OCI-LY1 (cell line): ENCODE data around the gene SLC7A14.

Experiments
- H2AFZ ChIP-seq: fragments of 200-600 bp; sonication (generic), shearing (Covaris generic); 2 replicates; pipeline ENCODE4 v1.6.0; 2014; ENCODE audit warnings: antibody characterized with exemption, mild to moderate bottlenecking, low read length
- H3F3A ChIP-seq: fragments of 200-600 bp; sonication (generic), shearing (Covaris generic); 2 replicates; pipeline ENCODE4 v1.6.0; 2014; ENCODE audit warnings: mild to moderate bottlenecking, antibody characterized with exemption, low read length, moderate library complexity; ENCODE audit not compliant: insufficient read depth
- H3K27ac ChIP-seq: fragments of 200-600 bp; sonication (generic); 2 replicates; pipeline ENCODE4 v1.5.1; 2014; ENCODE audit warnings: low read length, mixed run types, mild to moderate bottlenecking, low read depth; ENCODE audit not compliant: poor library complexity, severe bottlenecking
- H3K27me3 ChIP-seq: fragments of 200-600 bp; sonication (generic); 2 replicates; pipeline ENCODE4 v1.6.0; 2014; ENCODE audit warnings: antibody characterized with exemption, mild to moderate bottlenecking, low read length, moderate library complexity; ENCODE audit not compliant: insufficient read depth
- H3K36me3 ChIP-seq: fragments of 200-600 bp; sonication (generic); 2 replicates; pipeline ENCODE4 v1.6.1; 2014; ENCODE audit warnings: mild to moderate bottlenecking, antibody characterized with exemption, low read length, moderate library complexity, mixed read lengths; ENCODE audit not compliant: insufficient read depth
- H3K4me1 ChIP-seq: fragments of 200-600 bp; sonication (generic); 2 replicates; pipeline ENCODE4 v1.5.1; 2014; ENCODE audit warnings: mild to moderate bottlenecking, low read length, moderate library complexity; ENCODE audit not compliant: insufficient read depth, severe bottlenecking
- H3K4me2 ChIP-seq: fragments of 200-600 bp; sonication (generic), shearing (Covaris generic); 2 replicates; pipeline ENCODE4 v1.6.1; 2014; ENCODE audit warnings: low read length
- H3K4me3 ChIP-seq: fragments of 200-600 bp; sonication (generic); 2 replicates; pipeline ENCODE4 v1.5.1; 2014; ENCODE audit warnings: low read length, low read depth, mild to moderate bottlenecking, mixed read lengths; ENCODE audit not compliant: poor library complexity, severe bottlenecking
- H3K79me2 ChIP-seq: fragments of 200-600 bp; shearing (Covaris generic); 2 replicates; pipeline ENCODE4 v1.6.1; 2016; ENCODE audit warnings: mixed run types, low read length, mixed read lengths; ENCODE audit not compliant: insufficient read depth
- H3K9ac ChIP-seq: fragments of 200-600 bp; sonication (generic), shearing (Covaris generic); 2 replicates; pipeline ENCODE4 v1.6.1; 2014; ENCODE audit warnings: mild to moderate bottlenecking, low read length, mixed read lengths
- H3K9me2 ChIP-seq: fragments of 200-600 bp; sonication (generic), shearing (Covaris generic); 2 replicates; pipeline ENCODE4 v1.6.1; 2014; ENCODE audit warnings: low read depth, mild to moderate bottlenecking, low read length, mixed read lengths
- H3K9me3 ChIP-seq: fragments of 200-600 bp; shearing (Covaris generic); 2 replicates; pipeline ENCODE4 v1.6.1; 2014; ENCODE audit warnings: low read length, mixed read lengths
- H4K20me1 ChIP-seq: fragments of 200-600 bp; sonication (generic), shearing (Covaris generic); 2 replicates; pipeline ENCODE4 v1.6.0; 2016; ENCODE audit warnings: mild to moderate bottlenecking, low read length; ENCODE audit not compliant: insufficient read depth
- EZH2 ChIP-seq: fragments of 200-600 bp; sonication (generic), shearing (Covaris generic); IDR thresholded peaks from 2 replicates; pipeline ENCODE4 v1.8.0; 2017; ENCODE audit warnings: borderline replicate concordance, mixed run types, mild to moderate bottlenecking, antibody characterized with exemption, low read length, moderate library complexity, mixed read lengths
- TF ChIP-seq, protein P1 (sequence below): fragments of 200-600 bp; sonication (generic), shearing (Covaris generic); IDR thresholded peaks from 2 replicates; pipeline ENCODE4 v1.5.1; 2017; ENCODE audit warnings: mild to moderate bottlenecking, antibody characterized with exemption, low read length, moderate library complexity, mixed read lengths

SLC7A14 gene

DNA sequence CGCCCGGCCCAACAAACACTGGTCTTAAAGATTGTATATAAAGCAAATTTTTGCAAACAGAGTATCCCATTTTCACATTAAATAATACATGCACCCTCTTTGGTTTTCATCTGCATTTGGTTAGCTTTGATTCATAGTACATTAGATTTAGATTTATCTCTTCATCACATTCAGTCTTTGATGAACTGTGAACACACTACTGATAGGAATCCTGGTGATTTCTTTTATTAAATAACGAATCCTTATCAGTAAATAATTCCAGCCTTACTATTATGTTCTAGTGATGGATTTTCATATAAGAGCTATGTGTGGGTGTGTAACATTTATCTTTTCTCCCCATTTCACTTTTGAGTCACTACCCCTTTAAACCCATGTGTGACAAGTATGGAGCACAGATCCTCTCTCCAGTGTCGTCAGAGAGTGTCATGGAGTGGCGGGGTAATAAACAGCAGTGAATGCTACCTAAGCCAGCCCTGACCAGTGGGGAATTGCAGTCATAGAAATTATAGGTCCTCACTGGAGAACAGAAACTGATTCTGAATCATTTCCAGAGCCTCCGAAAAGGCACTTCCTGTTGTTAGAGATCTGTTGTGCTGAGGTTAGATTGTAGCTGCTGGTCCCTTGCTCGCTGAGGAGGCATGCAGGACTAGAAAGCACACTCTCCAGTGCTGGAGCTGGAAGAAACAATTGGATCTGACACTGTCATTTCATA lies 22.0 kb downstream of the SLC7A14 start:
- H3K4me2 ChIP-seq = no peak overlapping the region
- H3K9me3 ChIP-seq = no peaks in the 10 kb centered on the region
- TF ChIP-seq, protein P1, sequence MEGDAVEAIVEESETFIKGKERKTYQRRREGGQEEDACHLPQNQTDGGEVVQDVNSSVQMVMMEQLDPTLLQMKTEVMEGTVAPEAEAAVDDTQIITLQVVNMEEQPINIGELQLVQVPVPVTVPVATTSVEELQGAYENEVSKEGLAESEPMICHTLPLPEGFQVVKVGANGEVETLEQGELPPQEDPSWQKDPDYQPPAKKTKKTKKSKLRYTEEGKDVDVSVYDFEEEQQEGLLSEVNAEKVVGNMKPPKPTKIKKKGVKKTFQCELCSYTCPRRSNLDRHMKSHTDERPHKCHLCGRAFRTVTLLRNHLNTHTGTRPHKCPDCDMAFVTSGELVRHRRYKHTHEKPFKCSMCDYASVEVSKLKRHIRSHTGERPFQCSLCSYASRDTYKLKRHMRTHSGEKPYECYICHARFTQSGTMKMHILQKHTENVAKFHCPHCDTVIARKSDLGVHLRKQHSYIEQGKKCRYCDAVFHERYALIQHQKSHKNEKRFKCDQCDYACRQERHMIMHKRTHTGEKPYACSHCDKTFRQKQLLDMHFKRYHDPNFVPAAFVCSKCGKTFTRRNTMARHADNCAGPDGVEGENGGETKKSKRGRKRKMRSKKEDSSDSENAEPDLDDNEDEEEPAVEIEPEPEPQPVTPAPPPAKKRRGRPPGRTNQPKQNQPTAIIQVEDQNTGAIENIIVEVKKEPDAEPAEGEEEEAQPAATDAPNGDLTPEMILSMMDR = no peak
- TF ChIP-seq EZH2 = no peak
- no peak overlapping the region for H3K9ac ChIP-seq
- H2AFZ ChIP-seq = no peak overlapping the region
- H3K9me2 ChIP-seq = no peaks in the 10 kb centered on the region
- H3K4me1 ChIP-seq = no peaks in the 10 kb centered on the region
- no peak overlapping the region for H3K27ac ChIP-seq
- no peaks in the 10 kb centered on the region for H3F3A ChIP-seq
- no peaks in the 10 kb centered on the region for H3K36me3 ChIP-seq
- H3K27me3 ChIP-seq = no peaks in the 10 kb centered on the region
- H3K4me3 ChIP-seq = no peak overlapping the region
- no peaks in the 10 kb centered on the region for H3K79me2 ChIP-seq
- no peaks in the 10 kb centered on the region for H4K20me1 ChIP-seq

DNA sequence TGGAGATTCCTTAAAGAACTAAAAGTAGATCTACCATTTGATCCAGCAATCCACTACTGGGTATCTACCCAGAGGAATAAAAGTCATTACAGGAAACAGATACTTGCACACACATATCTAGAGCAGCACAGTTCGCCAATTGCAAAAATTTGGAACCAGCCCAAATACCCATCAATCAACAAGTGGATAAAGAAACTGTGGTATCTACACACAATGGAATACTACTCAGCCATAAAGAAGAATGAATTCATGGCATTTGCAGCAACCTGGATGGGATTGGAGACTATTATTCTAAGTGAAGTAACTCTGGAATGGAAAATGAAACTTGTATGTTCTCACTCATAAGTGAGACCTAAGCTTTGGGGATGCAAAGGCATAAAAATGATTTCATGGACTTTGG lies 23.8 kb downstream of the SLC7A14 start:
- H3K27me3 ChIP-seq = no peaks in the 10 kb centered on the region
- H2AFZ ChIP-seq = no peak overlapping the region
- no peak overlapping the region for H3K9ac ChIP-seq
- H3K4me3 ChIP-seq = no peak overlapping the region
- H3K27ac ChIP-seq = no peak overlapping the region
- H3F3A ChIP-seq = no peaks in the 10 kb centered on the region
- H3K79me2 ChIP-seq = no peaks in the 10 kb centered on the region
- no peaks in the 10 kb centered on the region for H3K9me3 ChIP-seq
- no peaks in the 10 kb centered on the region for H4K20me1 ChIP-seq
- H3K4me2 ChIP-seq = no peak overlapping the region
- H3K9me2 ChIP-seq = no peaks in the 10 kb centered on the region
- no peaks in the 10 kb centered on the region for H3K36me3 ChIP-seq
- TF ChIP-seq EZH2 = no peak
- TF ChIP-seq, protein P1 = no peak
- no peaks in the 10 kb centered on the region for H3K4me1 ChIP-seq

DNA sequence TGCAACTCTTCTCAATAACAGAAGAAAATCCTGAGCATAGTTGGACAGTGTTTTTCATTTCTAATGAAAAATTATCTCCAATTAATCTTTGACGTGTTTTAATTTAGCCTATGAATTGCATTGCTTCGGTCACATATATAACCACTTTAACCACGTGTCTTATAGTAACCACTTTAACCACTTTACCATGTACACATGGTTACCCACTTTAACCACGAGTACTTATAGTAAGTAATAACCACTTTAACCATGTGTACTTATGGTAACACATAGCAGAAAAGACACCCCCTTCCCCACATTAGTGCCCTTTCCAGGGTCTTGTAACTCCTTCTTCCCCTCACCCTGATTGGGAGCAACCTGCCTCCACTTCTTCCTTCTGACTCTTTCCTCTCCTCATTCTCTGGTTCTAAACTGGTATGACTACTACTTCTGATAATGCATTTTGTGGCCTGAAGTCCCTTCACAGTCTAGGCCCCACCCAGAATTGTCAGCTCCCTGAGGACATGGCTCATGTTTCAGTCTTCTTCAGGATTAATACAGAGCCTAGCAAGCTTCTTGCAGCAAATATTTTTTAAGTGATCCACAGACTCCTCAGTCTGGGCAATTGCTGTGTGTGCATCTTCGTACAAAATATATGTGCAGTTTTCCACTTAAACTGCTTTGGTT lies 25.0 kb downstream of the SLC7A14 start:
- Histone ChIP-seq H3K27me3 (no peaks in the 10 kb centered on the region), H2AFZ (no peak overlapping the region), H3K9ac (no peak overlapping the region), H3K9me2 (no peaks in the 10 kb centered on the region), H3K4me2 (no peak overlapping the region), H3K4me1 (no peaks in the 10 kb centered on the region), H3K79me2 (no peaks in the 10 kb centered on the region), H3K36me3 (no peaks in the 10 kb centered on the region), H3F3A (no peaks in the 10 kb centered on the region), H3K27ac (no peak overlapping the region), H3K4me3 (no peak overlapping the region), H4K20me1 (no peaks in the 10 kb centered on the region), H3K9me3 (no peaks in the 10 kb centered on the region)
- TF ChIP-seq EZH2 = no peak
- TF ChIP-seq, protein P1 = no peak
